Vagina (tissue), 2 donors: ENCODE results near the gene IDS.
"Not testable (repeated sequence)": the region's sequence is repeated elsewhere in the genome, so short reads cannot be mapped to it uniquely, and the experiment has no call there.

Experiments used
- POLR2AphosphoS5 ChIP-seq, 2 donors: sonication (generic); formaldehyde crosslinking; IDR thresholded peaks; one replicate each; pipeline ENCODE4 v1.9.0; 2017; ENCODE audit warnings: antibody characterized with exemption in 2 of 2, mild to moderate bottlenecking in 2 of 2, low read depth in 1 of 2; ENCODE audit not compliant: insufficient read depth in 1 of 2
- TF ChIP-seq, protein P1 (sequence below), 3 experiments: fragments of 450-650 bp in 2 of 3; fragments of 200-600 bp in 1 of 3; sonication (generic) in 1 of 3; IDR thresholded peaks; one replicate each; pipeline ENCODE4 v1.5.1; 2017 to 2019; ENCODE audit warnings: antibody characterized with exemption in 3 of 3, mild to moderate bottlenecking in 2 of 3, moderate library complexity in 2 of 3

DNA sequence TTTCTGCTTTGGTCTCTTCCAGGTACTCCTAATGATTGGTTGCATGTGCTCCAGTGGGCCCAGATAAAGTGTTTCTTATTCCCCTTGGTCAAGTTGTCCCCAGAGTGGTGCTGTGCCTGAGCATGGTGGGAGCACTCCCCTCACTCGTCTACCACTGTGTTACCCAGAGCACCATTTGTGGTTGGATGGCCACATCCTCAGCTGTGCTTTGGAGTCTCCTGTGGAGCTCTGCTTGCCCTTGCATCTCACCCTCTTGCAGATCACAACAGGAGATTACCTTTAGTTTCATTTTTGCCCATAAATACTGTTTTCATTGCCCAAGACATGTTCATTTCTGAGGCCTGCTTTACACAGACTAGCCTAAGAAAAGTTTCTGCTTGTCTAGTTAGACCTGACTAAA is 45.3 kb upstream of the IDS start:
- TF ChIP-seq, protein P1, sequence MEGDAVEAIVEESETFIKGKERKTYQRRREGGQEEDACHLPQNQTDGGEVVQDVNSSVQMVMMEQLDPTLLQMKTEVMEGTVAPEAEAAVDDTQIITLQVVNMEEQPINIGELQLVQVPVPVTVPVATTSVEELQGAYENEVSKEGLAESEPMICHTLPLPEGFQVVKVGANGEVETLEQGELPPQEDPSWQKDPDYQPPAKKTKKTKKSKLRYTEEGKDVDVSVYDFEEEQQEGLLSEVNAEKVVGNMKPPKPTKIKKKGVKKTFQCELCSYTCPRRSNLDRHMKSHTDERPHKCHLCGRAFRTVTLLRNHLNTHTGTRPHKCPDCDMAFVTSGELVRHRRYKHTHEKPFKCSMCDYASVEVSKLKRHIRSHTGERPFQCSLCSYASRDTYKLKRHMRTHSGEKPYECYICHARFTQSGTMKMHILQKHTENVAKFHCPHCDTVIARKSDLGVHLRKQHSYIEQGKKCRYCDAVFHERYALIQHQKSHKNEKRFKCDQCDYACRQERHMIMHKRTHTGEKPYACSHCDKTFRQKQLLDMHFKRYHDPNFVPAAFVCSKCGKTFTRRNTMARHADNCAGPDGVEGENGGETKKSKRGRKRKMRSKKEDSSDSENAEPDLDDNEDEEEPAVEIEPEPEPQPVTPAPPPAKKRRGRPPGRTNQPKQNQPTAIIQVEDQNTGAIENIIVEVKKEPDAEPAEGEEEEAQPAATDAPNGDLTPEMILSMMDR (IDR thresholded peaks at IDR 0.05): not testable (repeated sequence)
- not testable (repeated sequence) for TF ChIP-seq POLR2AphosphoS5 (IDR thresholded peaks at IDR 0.05; ENCODE audit: insufficient read depth in 1 of 2, low read depth in 1 of 2)
